ENCODE data around the gene SMYD2. TPM values are rescaled to one million over a fixed set of nuclear protein-coding genes. Genes with fewer than 3 reads are reported as not detected.

Gene SMYD2
- total and polyA plus RNA-seq, 2 of the 8 experiments (the other 6 are each of a cell fraction or from before 2014, with no cell fraction given): 3.0 to 5.2 TPM

GRCh38 chr1:214362188-214362882 lies 81.4 kb downstream of the SMYD2 start (continued):
- TF ChIP-seq CTBP2 (IDR thresholded peaks at IDR 0.05; ENCODE audit: borderline replicate concordance, insufficient read depth, insufficient read length, low read length) (no peak), SAP30 (IDR thresholded peaks at IDR 0.05; ENCODE audit: insufficient read depth, insufficient replicate concordance, low read length) (no peak), CBX5 (IDR thresholded peaks at IDR 0.05; ENCODE audit: low read depth, low read length) (no peak)

All from H1 (cell line).